ENCODE data around the gene GPATCH4.
"Not testable (repeated sequence)": the region's sequence is repeated elsewhere in the genome, so short reads cannot be mapped to it uniquely, and the experiment has no call there.

Gene GPATCH4

DNA sequence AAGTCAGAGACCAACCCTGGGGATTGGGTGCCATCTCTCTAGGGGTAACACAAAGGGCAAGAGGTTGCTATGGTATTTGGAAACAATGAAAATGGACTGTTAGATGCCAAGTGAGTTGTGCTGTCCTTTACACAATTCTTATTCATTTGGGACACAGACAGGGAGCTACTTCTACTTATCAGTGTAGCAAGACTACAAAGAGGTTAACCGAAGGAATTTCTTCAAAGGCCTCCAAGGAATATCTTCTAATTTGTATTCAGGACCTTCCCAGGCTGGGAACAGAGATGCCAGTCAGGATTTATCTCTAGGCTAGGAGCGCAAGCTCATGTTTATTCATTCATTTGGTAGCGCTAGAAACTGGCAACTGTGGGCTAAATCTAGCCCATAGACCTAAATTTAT lies 7.1 kb downstream of the GPATCH4 start:
- peaks cover 68% of the 10 kb centered on the region for H3K36me3 ChIP-seq (ENCODE audit: control insufficient read depth, insufficient read depth, low read length)
- no peaks in the 10 kb centered on the region for H3K27me3 ChIP-seq (ENCODE audit: control insufficient read depth, insufficient read depth, low read length)
- H3K9ac ChIP-seq (ENCODE audit: low read depth, low read length) = no peak overlapping the region
- no peaks in the 10 kb centered on the region for H3K9me3 ChIP-seq (ENCODE audit: control insufficient read depth, insufficient read depth, low read length)
- no peak overlapping the region for H3K27ac ChIP-seq (ENCODE audit: low read depth, low read length)
- H3K4me3 ChIP-seq (ENCODE audit: low read depth, low read length) = no peak overlapping the region
- peaks cover 7% of the 10 kb centered on the region; the same call in 1 of the 2 replicates for H3K4me1 ChIP-seq (ENCODE audit: control insufficient read depth, insufficient read depth, low read length)

- H3K9ac ChIP-seq (ENCODE audit: low read depth, low read length) = no peak overlapping the region
- H3K27ac ChIP-seq (ENCODE audit: low read depth, low read length) = no peak overlapping the region
Observed at GRCh38 chr1:156593661-156593989, 7.7 kb downstream of the GPATCH4 start.

DNA sequence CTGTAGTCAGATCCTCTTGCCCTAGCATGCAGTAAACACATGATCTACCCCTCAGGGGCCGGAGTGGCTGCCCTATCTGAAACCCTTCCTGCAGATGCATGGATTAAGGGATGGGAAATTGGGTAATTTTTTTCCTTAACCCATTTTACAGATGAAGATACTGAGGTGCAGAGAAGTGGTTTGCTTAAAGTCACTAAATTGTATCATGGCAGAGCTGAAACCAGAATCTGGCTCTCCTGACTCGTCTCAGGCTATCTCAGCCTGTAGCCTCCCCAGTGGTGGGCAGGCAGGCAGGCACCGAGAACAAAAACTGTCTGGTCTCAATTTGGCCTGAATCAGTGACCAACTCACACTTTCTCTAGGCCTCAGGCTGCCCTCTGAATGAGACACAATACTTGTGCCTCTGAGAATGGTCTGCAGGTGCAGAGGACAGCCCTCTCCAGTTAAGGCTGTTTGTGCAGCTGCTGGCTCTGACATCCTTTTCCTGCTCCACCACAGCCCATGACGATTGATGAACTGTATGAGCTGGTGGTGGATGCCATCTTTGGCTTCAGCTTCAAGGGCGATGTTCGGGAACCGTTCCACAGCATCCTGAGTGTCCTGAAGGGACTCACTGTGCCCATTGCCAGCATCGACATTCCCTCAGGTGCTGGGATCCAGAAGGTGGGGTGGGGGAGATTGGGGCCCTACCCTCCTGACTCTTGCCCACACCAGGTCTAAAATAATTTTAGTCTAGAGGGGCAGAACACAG lies 8.2 kb downstream of the GPATCH4 start:
- Histone ChIP-seq H3K4me3 (ENCODE audit: low read depth, low read length) (peak overlapping the region; percentile 94), H3K27me3 (ENCODE audit: control insufficient read depth, insufficient read depth, low read length) (no peaks in the 10 kb centered on the region), H3K9me3 (ENCODE audit: control insufficient read depth, insufficient read depth, low read length) (no peaks in the 10 kb centered on the region), H3K27ac (ENCODE audit: low read depth, low read length) (no peak overlapping the region), H3K36me3 (ENCODE audit: control insufficient read depth, insufficient read depth, low read length) (peaks cover 57% of the 10 kb centered on the region), H3K9ac (ENCODE audit: low read depth, low read length) (no peak overlapping the region), H3K4me1 (ENCODE audit: control insufficient read depth, insufficient read depth, low read length) (peaks cover 7% of the 10 kb centered on the region; the same call in 1 of the 2 replicates)

More at GRCh38 chr1:156593661-156593989, 7.7 kb downstream of the GPATCH4 start:
- Histone ChIP-seq H3K4me3 (ENCODE audit: low read depth, low read length) (no peak overlapping the region), H3K9me3 (ENCODE audit: control insufficient read depth, insufficient read depth, low read length) (no peaks in the 10 kb centered on the region), H3K4me1 (ENCODE audit: control insufficient read depth, insufficient read depth, low read length) (peaks cover 7% of the 10 kb centered on the region; the same call in 1 of the 2 replicates), H3K36me3 (ENCODE audit: control insufficient read depth, insufficient read depth, low read length) (peaks cover 62% of the 10 kb centered on the region), H3K27me3 (ENCODE audit: control insufficient read depth, insufficient read depth, low read length) (no peaks in the 10 kb centered on the region)

GRCh38 chr1:156592158-156592909 lies 8.9 kb downstream of the GPATCH4 start:
- Histone ChIP-seq H3K9ac (ENCODE audit: low read depth, low read length) (peak overlapping the region; percentile 63), H3K4me3 (ENCODE audit: low read depth, low read length) (peak overlapping the region; percentile 94), H3K36me3 (ENCODE audit: control insufficient read depth, insufficient read depth, low read length) (peaks cover 49% of the 10 kb centered on the region), H3K9me3 (ENCODE audit: control insufficient read depth, insufficient read depth, low read length) (no peaks in the 10 kb centered on the region), H3K27me3 (ENCODE audit: control insufficient read depth, insufficient read depth, low read length) (no peaks in the 10 kb centered on the region), H3K4me1 (ENCODE audit: control insufficient read depth, insufficient read depth, low read length) (peaks cover 7% of the 10 kb centered on the region; the same call in 1 of the 2 replicates), H3K27ac (ENCODE audit: low read depth, low read length) (peak overlapping the region; percentile 73)

DNA sequence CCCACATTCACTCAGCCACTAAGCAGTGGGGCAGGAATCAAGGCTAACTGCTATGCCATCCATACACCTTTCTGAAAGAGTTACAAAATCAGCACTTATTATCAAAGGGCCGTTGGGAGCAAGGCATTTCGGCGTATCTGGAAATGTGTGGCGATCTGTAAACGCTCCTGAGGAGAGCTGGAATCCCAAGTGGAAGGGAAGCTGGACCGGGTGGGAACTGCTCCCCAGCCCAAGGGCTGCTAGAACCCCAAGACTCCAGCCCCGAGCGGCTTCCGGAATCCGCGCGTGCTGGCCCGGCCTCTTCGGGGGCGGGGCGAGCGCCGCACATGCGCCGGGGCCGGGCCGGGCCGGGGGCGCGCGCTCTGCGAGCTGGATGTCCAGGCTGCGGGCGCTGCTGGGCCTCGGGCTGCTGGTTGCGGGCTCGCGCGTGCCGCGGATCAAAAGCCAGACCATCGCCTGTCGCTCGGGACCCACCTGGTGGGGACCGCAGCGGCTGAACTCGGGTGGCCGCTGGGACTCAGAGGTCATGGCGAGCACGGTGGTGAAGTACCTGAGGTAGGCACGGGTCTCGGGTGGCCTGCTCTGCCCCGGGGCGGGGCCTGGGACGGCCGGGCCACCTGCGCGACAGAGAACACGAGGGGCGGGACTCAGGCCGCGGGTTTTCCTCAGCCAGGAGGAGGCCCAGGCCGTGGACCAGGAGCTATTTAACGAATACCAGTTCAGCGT lies 9.7 kb downstream of the GPATCH4 start, which contains the start of gene NAXE:
NAXE (plus strand) TSS at position 345 of the 726 bp plus-strand sequence; CDS start at position 374, 29 bp downstream.
- Histone ChIP-seq H3K4me3 (ENCODE audit: low read depth, low read length) (peak within 1 kb of the TSS; percentile 94), H3K9me3 (ENCODE audit: control insufficient read depth, insufficient read depth, low read length) (no peaks in the 10 kb centered on the region), H3K4me1 (ENCODE audit: control insufficient read depth, insufficient read depth, low read length) (peaks cover 7% of the 10 kb centered on the region; the same call in 1 of the 2 replicates), H3K36me3 (ENCODE audit: control insufficient read depth, insufficient read depth, low read length) (peaks cover 42% of the 10 kb centered on the region), H3K27me3 (ENCODE audit: control insufficient read depth, insufficient read depth, low read length) (no peaks in the 10 kb centered on the region), H3K27ac (ENCODE audit: low read depth, low read length) (peak within 1 kb of the TSS; percentile 73), H3K9ac (ENCODE audit: low read depth, low read length) (peak within 1 kb of the TSS; percentile 63)

DNA sequence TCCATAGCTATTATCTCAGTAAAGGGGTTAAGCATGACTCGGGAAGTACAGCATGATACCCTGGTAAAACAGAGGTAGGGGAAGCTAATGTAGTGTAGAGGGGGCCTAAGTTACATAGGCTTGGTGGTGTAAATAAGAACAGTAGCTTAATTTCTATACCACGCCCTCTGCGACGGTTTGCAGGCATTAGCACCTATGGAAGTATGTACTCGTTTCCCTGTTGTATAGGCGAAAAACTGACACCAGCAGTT lies 10.2 kb downstream of the GPATCH4 start:
- Histone ChIP-seq H3K36me3 (ENCODE audit: control insufficient read depth, insufficient read depth, low read length) (peaks cover 37% of the 10 kb centered on the region), H3K4me1 (ENCODE audit: control insufficient read depth, insufficient read depth, low read length) (peaks cover 7% of the 10 kb centered on the region; the same call in 1 of the 2 replicates), H3K4me3 (ENCODE audit: low read depth, low read length) (peak overlapping the region; percentile 94), H3K27me3 (ENCODE audit: control insufficient read depth, insufficient read depth, low read length) (no peaks in the 10 kb centered on the region), H3K27ac (ENCODE audit: low read depth, low read length) (peak overlapping the region; percentile 36), H3K9me3 (ENCODE audit: control insufficient read depth, insufficient read depth, low read length) (no peaks in the 10 kb centered on the region), H3K9ac (ENCODE audit: low read depth, low read length) (peak overlapping the region; percentile 10; the same call in 1 of the 2 replicates)

- Histone ChIP-seq H3K4me3 (ENCODE audit: low read depth, low read length) (peak overlapping the region; percentile 94), H3K9ac (ENCODE audit: low read depth, low read length) (no peak overlapping the region)
Observed at GRCh38 chr1:156590326-156591180, 10.7 kb downstream of the GPATCH4 start.

GRCh38 chr1:156589546-156589945 lies 11.7 kb downstream of the GPATCH4 start:
- Histone ChIP-seq H3K27ac (ENCODE audit: low read depth, low read length) (no peak overlapping the region), H3K4me1 (ENCODE audit: control insufficient read depth, insufficient read depth, low read length) (peaks cover 13% of the 10 kb centered on the region), H3K36me3 (ENCODE audit: control insufficient read depth, insufficient read depth, low read length) (peaks cover 21% of the 10 kb centered on the region), H3K9me3 (ENCODE audit: control insufficient read depth, insufficient read depth, low read length) (no peaks in the 10 kb centered on the region), H3K4me3 (ENCODE audit: low read depth, low read length) (no peak overlapping the region), H3K9ac (ENCODE audit: low read depth, low read length) (no peak overlapping the region), H3K27me3 (ENCODE audit: control insufficient read depth, insufficient read depth, low read length) (no peaks in the 10 kb centered on the region)

More at GRCh38 chr1:156590326-156591180, 10.7 kb downstream of the GPATCH4 start:
- no peaks in the 10 kb centered on the region for H3K9me3 ChIP-seq (ENCODE audit: control insufficient read depth, insufficient read depth, low read length)
- peak overlapping the region; percentile 36 for H3K27ac ChIP-seq (ENCODE audit: low read depth, low read length)
- no peaks in the 10 kb centered on the region for H3K27me3 ChIP-seq (ENCODE audit: control insufficient read depth, insufficient read depth, low read length)
- peaks cover 7% of the 10 kb centered on the region; the same call in 1 of the 2 replicates for H3K4me1 ChIP-seq (ENCODE audit: control insufficient read depth, insufficient read depth, low read length)
- H3K36me3 ChIP-seq (ENCODE audit: control insufficient read depth, insufficient read depth, low read length) = peaks cover 32% of the 10 kb centered on the region

GRCh38 chr1:156587927-156588326 lies 13.4 kb downstream of the GPATCH4 start:
- H3K9me3 ChIP-seq (ENCODE audit: control insufficient read depth, insufficient read depth, low read length); H3K9ac ChIP-seq (ENCODE audit: low read depth, low read length): not testable (repeated sequence)

DNA sequence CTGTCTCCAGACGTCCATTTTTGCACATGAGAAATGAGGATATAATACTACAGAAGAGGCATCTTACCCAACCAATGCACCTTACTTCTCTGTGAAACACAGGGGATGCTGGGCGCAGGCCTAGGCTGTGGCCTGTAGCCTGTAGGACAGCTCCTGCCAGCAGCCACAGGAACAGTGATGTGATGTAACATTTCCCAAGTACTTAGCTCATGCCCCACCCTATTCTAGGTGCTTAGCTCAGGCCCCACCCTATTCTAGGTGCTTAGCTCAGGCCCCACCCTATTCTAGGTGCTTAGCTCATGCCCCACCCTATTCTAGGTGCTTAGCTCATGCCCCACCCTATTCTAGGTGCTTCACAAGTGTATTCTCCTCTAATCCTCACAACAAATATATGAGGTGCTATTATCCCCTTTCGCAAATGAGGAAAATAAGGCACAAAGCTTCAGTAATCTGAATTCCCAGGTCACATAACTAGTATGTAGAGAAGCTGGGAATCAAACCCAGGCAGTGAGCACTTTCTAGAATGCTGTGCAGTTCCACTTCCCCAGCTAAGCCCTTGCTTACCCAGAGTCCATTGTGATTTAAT lies 14.3 kb downstream of the GPATCH4 start:
- H3K4me1 ChIP-seq (ENCODE audit: control insufficient read depth, insufficient read depth, low read length) = peaks cover 17% of the 10 kb centered on the region
- H3K9ac ChIP-seq (ENCODE audit: low read depth, low read length) = no peak overlapping the region
- H3K36me3 ChIP-seq (ENCODE audit: control insufficient read depth, insufficient read depth, low read length) = no peaks in the 10 kb centered on the region
- H3K9me3 ChIP-seq (ENCODE audit: control insufficient read depth, insufficient read depth, low read length) = no peaks in the 10 kb centered on the region
- no peak overlapping the region for H3K4me3 ChIP-seq (ENCODE audit: low read depth, low read length)
- H3K27ac ChIP-seq (ENCODE audit: low read depth, low read length) = no peak overlapping the region
- no peaks in the 10 kb centered on the region for H3K27me3 ChIP-seq (ENCODE audit: control insufficient read depth, insufficient read depth, low read length)

More at GRCh38 chr1:156587927-156588326, 13.4 kb downstream of the GPATCH4 start:
- peaks cover 17% of the 10 kb centered on the region for H3K4me1 ChIP-seq (ENCODE audit: control insufficient read depth, insufficient read depth, low read length)
- H3K4me3 ChIP-seq (ENCODE audit: low read depth, low read length); H3K36me3 ChIP-seq (ENCODE audit: control insufficient read depth, insufficient read depth, low read length); H3K27ac ChIP-seq (ENCODE audit: low read depth, low read length); H3K27me3 ChIP-seq (ENCODE audit: control insufficient read depth, insufficient read depth, low read length): not testable (repeated sequence)

Measured in HUES48 (cell line).